COLO668 (cell line): ENCODE measurements around the gene OSBPL5.
"Not testable (repeated sequence)": the region's sequence is repeated elsewhere in the genome, so short reads cannot be mapped to it uniquely, and the experiment has no call there.

Source experiments
- DNase-seq: peaks from one replicate; lab custom pipeline; 2025; ENCODE audit not compliant: unreplicated experiment; lab: John Stamatoyannopoulos, UW

OSBPL5 gene

GRCh38 chr11:3183523-3183922 is 18.4 kb upstream of the OSBPL5 start:
- no peak for DNase-seq

- no peak for DNase-seq
Observed at GRCh38 chr11:3182462-3182852, 17.3 kb upstream of the OSBPL5 start.

GRCh38 chr11:3181725-3182461 is 16.8 kb upstream of the OSBPL5 start:
- no peak for DNase-seq

GRCh38 chr11:3180869-3181268 is 15.8 kb upstream of the OSBPL5 start:
- no peak for DNase-seq

- DNase-seq: no peak
Observed at GRCh38 chr11:3178349-3178748, 13.2 kb upstream of the OSBPL5 start.

- no peak for DNase-seq
Observed at GRCh38 chr11:3177931-3178330, 12.8 kb upstream of the OSBPL5 start.

GRCh38 chr11:3176487-3176886 is 11.4 kb upstream of the OSBPL5 start:
- DNase-seq: no peak

- no peak for DNase-seq
Observed at GRCh38 chr11:3175194-3175593, 10.1 kb upstream of the OSBPL5 start.

GRCh38 chr11:3174387-3174786 is 9.3 kb upstream of the OSBPL5 start:
- no peak for DNase-seq

GRCh38 chr11:3173795-3174194 is 8.7 kb upstream of the OSBPL5 start:
- no peak for DNase-seq

GRCh38 chr11:3171931-3172560 is 6.9 kb upstream of the OSBPL5 start:
- DNase-seq: no peak

GRCh38 chr11:3170756-3171650 is 5.9 kb upstream of the OSBPL5 start:
- no peak for DNase-seq

- DNase-seq: no peak
Observed at GRCh38 chr11:3170044-3170755, 5.1 kb upstream of the OSBPL5 start.

GRCh38 chr11:3169255-3170043 is 4.3 kb upstream of the OSBPL5 start:
- no peak for DNase-seq

GRCh38 chr11:3168742-3169254 is 3.7 kb upstream of the OSBPL5 start:
- not testable (repeated sequence) for DNase-seq

- no peak for DNase-seq
Observed at GRCh38 chr11:3167143-3168119, 2.3 kb upstream of the OSBPL5 start.

GRCh38 chr11:3166268-3167142 is 1.4 kb upstream of the OSBPL5 start:
- DNase-seq: peak; percentile 19

GRCh38 chr11:3165916-3166267 is 782 bp upstream of the OSBPL5 start:
- no peak for DNase-seq
